Measurements from ENCODE around the gene CHAC2. TPM values are rescaled to one million over a fixed set of nuclear protein-coding genes. Genes with fewer than 3 reads are reported as not detected.
A peak's percentile ranks its signal among the peaks of the same experiment; 100 is the strongest.
"Not testable (repeated sequence)": the region's sequence is repeated elsewhere in the genome, so short reads cannot be mapped to it uniquely, and the experiment has no call there.

The CHAC2 gene
- 1 to 10 TPM; 2.7 to 9.5 (median 4.4) TPM for total RNA-seq
- polyA plus RNA-seq = 1 to 10 TPM; 4.3 to 7.9 (median 7.4) TPM
- long read RNA-seq, donor 1, partial matches to known transcripts = 0 of 2 reads
- long read RNA-seq, donor 1, other reads (novel, unspliced or antisense) = 0 of 2 reads
- long read RNA-seq, donor 2, partial matches to known transcripts = 0 of 3 reads
- long read RNA-seq, donor 2, other reads (novel, unspliced or antisense) = 0 of 3 reads

DNA sequence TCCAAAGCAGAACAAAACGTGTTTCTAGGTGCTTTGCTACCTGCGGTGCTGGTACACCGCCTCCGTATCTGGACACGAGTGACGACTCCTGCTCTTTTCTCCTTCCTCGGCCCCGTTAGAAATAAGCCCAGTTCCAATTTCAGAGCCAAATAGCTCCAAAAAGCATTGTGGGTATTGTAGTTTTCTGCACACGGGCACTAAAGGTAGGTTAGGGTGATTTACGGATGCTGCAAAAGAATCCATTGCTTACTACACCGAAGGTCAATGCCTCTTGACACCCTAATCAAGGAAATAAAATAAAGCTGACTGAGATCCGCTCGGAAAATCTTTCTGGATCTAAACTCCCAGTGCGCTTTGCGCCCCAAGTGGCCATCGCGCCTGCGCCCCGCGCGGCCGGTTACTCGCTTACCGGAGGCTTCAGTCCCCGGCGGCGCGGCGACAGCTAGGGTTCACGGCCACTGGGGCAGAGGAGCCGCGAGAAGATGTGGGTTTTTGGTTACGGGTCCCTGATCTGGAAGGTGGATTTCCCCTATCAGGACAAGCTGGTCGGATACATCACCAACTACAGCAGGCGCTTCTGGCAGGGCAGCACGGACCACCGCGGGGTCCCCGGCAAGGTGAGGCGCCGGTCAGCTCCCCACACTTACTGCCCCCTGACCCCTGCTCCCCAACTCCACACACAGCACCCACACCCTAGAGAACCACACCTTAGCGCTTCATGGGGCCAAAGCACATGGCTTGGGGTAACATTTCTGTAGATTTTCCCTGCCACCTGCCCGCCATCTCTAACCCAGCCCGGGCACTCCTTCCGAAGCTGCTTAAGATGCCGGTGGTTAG lies at the start of gene CHAC2:
Gene CHAC2, plus strand, starts transcription at position 400 of the 837 bp plus-strand sequence. Its CDS starts 83 bp downstream, at position 483.
- Histone ChIP-seq H3K9me3 (no peaks in the 10 kb centered on the region), H3K27ac (peak within 1 kb of the TSS; percentile 70 to 91 (median 83)), H3K27me3 (replicated peaks in 1 of 7) (no peaks in the 10 kb centered on the region), H3K4me3 (peak within 1 kb of the TSS; percentile 56 to 90 (median 78)), H3K36me3 (peaks cover 0 to 25% (median 6%) of the 10 kb centered on the region in 6 donors), H3K4me1 (peaks cover 10 to 28% (median 20%) of the 10 kb centered on the region in 6 donors)
- WGBS, 5 donors = 0% methylated on average over 22 to 46 of the region's 46 CpGs
- DNase-seq = peak; percentile 97
- intact Hi-C loops (cut with DNase I; ENCODE audit: low total_unique reads) = no loop called here
- TF ChIP-seq POLR2A (IDR thresholded peaks at IDR 0.05) (peak in 1 of 3 donors; percentile 54), POLR2AphosphoS5 (IDR thresholded peaks at IDR 0.05) (peak; percentile 85 to 91 (median 91))
- TF ChIP-seq, protein P1, sequence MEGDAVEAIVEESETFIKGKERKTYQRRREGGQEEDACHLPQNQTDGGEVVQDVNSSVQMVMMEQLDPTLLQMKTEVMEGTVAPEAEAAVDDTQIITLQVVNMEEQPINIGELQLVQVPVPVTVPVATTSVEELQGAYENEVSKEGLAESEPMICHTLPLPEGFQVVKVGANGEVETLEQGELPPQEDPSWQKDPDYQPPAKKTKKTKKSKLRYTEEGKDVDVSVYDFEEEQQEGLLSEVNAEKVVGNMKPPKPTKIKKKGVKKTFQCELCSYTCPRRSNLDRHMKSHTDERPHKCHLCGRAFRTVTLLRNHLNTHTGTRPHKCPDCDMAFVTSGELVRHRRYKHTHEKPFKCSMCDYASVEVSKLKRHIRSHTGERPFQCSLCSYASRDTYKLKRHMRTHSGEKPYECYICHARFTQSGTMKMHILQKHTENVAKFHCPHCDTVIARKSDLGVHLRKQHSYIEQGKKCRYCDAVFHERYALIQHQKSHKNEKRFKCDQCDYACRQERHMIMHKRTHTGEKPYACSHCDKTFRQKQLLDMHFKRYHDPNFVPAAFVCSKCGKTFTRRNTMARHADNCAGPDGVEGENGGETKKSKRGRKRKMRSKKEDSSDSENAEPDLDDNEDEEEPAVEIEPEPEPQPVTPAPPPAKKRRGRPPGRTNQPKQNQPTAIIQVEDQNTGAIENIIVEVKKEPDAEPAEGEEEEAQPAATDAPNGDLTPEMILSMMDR (IDR thresholded peaks at IDR 0.05 in 8 of 11, conservative IDR thresholded peaks at IDR 0.05 in 3 of 11) = peak; percentile 18 to 75 (median 59)

DNA sequence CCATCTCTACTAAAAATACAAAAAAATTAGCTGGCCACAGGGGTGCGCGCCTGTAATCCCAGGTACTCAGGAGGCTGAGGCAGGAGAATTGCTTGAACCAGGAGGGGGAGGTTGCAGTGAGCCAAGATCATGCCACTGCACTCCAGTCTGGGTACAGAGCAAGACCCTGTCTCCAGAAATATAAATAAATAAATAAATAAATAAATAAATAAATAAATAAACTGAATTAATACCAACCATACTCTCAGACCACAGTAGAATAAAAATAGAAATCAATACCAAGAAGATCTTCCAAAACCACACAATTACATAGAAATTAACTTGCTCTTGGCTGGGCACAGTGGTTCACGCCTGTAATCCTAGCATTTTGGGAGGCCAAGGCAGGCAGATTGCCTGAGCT lies 46.7 kb upstream of the CHAC2 start:
- peaks cover 0 to 23% (median 0%) of the 10 kb centered on the region in 6 donors for H3K36me3 ChIP-seq
- intact Hi-C loops (cut with DNase I; ENCODE audit: low total_unique reads); H3K9me3 ChIP-seq; H3K27ac ChIP-seq; DNase-seq; H3K27me3 ChIP-seq (replicated peaks in 1 of 7); H3K4me3 ChIP-seq; H3K4me1 ChIP-seq: not testable (repeated sequence)
- WGBS, 5 donors = 92 to 98% (median 96%) methylated on average over 3 of the region's 3 CpGs

DNA sequence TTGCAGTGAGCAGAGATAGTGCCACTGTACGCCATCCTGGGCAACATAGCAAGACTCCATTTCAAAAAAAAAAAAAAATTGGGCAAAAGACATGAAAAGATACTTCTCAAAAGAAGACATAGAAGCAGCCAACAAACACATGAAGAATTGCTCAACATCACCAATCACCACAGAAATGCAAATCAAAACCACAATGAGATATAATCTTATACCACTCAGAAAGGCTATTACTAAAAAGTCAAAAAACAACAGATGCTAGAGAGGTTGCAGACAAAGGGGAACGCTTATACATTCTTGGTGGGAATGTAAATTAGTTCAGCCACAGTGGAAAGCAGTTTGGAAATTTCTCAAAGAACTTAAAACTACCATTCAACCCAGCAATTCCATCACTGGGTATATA lies 43.1 kb upstream of the CHAC2 start:
- H3K9me3 ChIP-seq = peaks cover 0 to 5% (median 0%) of the 10 kb centered on the region in 8 donors
- DNase-seq = no peak
- no peak overlapping the region for H3K27ac ChIP-seq
- H3K4me3 ChIP-seq = no peak overlapping the region
- TF ChIP-seq, protein P1 (IDR thresholded peaks at IDR 0.05 in 8 of 11, conservative IDR thresholded peaks at IDR 0.05 in 3 of 11) = no peak
- no peaks in the 10 kb centered on the region for H3K4me1 ChIP-seq
- peaks cover 0 to 43% (median 0%) of the 10 kb centered on the region in 6 donors for H3K36me3 ChIP-seq
- WGBS, 5 donors = 75 to 83% (median 80%) methylated on average over 2 of the region's 2 CpGs
- no peaks in the 10 kb centered on the region for H3K27me3 ChIP-seq (replicated peaks in 1 of 7)
- intact Hi-C loops (cut with DNase I; ENCODE audit: low total_unique reads) = no loop called here

DNA sequence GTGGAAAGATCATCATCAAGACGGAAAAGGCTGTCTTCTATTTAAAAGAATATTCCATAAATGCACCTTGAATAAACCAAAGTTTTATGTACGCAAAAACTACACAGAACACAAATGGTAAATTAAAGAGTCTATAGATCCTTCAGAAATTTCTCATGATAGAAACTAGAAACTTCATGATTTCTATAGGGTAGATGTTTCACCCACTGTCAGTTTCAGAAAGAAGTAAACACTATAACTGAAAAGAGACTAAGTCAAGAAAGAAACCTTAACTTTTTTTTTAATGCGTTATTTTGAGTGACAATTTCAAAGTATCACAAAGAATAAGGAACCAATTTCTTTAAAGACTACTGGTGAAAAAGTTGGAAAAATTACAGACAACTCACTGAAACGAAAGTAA lies 41.9 kb upstream of the CHAC2 start:
- H3K27ac ChIP-seq = no peak overlapping the region
- TF ChIP-seq, protein P1 (IDR thresholded peaks at IDR 0.05 in 8 of 11, conservative IDR thresholded peaks at IDR 0.05 in 3 of 11) = no peak
- TF ChIP-seq POLR2A (IDR thresholded peaks at IDR 0.05) = no peak
- no peak for TF ChIP-seq POLR2AphosphoS5 (IDR thresholded peaks at IDR 0.05)
- H3K4me1 ChIP-seq = no peaks in the 10 kb centered on the region
- peaks cover 0 to 52% (median 0%) of the 10 kb centered on the region in 6 donors for H3K36me3 ChIP-seq
- H3K9me3 ChIP-seq = peaks cover 0 to 5% (median 0%) of the 10 kb centered on the region in 8 donors
- intact Hi-C loops (cut with DNase I; ENCODE audit: low total_unique reads) = no loop called here
- DNase-seq = no peak
- 88 to 95% (median 92%) methylated on average over 4 of the region's 4 CpGs for WGBS, 5 donors
- no peaks in the 10 kb centered on the region for H3K27me3 ChIP-seq (replicated peaks in 1 of 7)
- H3K4me3 ChIP-seq = no peak overlapping the region
